Measurements from ENCODE around the gene XIRP1.

- TF ChIP-seq SP1 (IDR thresholded peaks at IDR 0.05; ENCODE audit: low read depth) (no peak), CTCF (IDR thresholded peaks at IDR 0.05 in 2 of 3, conservative IDR thresholded peaks at IDR 0.05 in 1 of 3; ENCODE audit: borderline replicate concordance in 1 of 3, insufficient read depth in 1 of 3, low read depth in 2 of 3, low read length in 2 of 3) (no peak), REST (IDR thresholded peaks at IDR 0.05; ENCODE audit: low read depth) (no peak), POLR2AphosphoS5 (IDR thresholded peaks at IDR 0.05; ENCODE audit: low read depth, low read length) (no peak), POLR2A (IDR thresholded peaks at IDR 0.05; ENCODE audit: borderline replicate concordance, extremely low read depth, insufficient read depth, insufficient read length) (no peak), EGR1 (IDR thresholded peaks at IDR 0.05; ENCODE audit: low read depth) (no peak), MAX (IDR thresholded peaks at IDR 0.05) (no peak)
These were observed 38.5 kb downstream of the XIRP1 start for GRCh38 chr3:39153977-39154279.

Measured in HCT116 (cell line).